ENCODE measurements around the gene GOLGB1.

The GOLGB1 gene, protein sequence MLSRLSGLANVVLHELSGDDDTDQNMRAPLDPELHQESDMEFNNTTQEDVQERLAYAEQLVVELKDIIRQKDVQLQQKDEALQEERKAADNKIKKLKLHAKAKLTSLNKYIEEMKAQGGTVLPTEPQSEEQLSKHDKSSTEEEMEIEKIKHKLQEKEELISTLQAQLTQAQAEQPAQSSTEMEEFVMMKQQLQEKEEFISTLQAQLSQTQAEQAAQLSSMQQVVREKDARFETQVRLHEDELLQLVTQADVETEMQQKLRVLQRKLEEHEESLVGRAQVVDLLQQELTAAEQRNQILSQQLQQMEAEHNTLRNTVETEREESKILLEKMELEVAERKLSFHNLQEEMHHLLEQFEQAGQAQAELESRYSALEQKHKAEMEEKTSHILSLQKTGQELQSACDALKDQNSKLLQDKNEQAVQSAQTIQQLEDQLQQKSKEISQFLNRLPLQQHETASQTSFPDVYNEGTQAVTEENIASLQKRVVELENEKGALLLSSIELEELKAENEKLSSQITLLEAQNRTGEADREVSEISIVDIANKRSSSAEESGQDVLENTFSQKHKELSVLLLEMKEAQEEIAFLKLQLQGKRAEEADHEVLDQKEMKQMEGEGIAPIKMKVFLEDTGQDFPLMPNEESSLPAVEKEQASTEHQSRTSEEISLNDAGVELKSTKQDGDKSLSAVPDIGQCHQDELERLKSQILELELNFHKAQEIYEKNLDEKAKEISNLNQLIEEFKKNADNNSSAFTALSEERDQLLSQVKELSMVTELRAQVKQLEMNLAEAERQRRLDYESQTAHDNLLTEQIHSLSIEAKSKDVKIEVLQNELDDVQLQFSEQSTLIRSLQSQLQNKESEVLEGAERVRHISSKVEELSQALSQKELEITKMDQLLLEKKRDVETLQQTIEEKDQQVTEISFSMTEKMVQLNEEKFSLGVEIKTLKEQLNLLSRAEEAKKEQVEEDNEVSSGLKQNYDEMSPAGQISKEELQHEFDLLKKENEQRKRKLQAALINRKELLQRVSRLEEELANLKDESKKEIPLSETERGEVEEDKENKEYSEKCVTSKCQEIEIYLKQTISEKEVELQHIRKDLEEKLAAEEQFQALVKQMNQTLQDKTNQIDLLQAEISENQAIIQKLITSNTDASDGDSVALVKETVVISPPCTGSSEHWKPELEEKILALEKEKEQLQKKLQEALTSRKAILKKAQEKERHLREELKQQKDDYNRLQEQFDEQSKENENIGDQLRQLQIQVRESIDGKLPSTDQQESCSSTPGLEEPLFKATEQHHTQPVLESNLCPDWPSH (N-terminal part only)

DNA sequence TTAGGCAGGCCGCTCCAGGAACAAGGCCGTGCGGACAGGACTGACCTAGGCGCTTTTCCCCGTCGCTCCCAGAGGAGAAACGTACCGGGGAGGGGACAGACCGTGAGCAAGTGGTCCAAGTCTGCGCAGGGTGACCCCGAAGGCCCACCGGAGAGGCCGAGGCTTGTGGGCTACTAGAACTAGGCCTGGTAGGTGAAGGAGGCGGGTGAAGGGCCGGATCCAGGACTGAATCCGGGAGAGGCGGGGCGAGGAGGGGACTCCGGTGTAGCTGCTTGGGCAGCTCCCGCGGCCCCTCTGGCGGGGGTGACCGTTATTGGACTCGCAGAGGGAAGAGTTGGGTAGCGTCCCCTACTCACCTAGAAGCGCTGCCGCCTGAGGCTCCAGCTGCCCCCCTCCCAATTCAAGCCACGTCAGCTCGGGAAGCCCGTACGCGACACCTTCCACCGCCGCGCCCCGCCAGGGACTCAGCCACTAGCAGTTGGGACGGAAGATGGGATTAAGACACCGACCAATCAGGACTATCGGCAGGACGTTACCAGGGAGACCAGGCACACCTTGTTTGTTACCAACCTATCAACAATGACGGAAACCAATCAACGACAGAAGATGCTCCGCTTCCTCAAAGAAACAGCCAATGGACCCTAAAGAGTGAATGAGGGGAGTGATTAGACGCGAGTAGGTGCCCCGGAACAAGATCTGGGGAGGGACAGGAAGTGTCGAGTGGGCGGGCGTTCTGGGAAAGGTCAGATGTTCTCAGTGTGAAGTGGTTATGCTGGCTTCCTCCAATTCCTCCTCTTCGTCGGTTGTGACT lies at the start of gene GOLGB1:
GOLGB1 (minus strand) TSS at position 466 of the 811 bp plus-strand sequence. CDS start 18,770 bp downstream, outside the sequence.
- ATAC-seq: peak; percentile 98
- no peak for TF ChIP-seq GLIS3 (CRISPR knock-in tag; IDR thresholded peaks at IDR 0.05)
- TF ChIP-seq, protein P1, sequence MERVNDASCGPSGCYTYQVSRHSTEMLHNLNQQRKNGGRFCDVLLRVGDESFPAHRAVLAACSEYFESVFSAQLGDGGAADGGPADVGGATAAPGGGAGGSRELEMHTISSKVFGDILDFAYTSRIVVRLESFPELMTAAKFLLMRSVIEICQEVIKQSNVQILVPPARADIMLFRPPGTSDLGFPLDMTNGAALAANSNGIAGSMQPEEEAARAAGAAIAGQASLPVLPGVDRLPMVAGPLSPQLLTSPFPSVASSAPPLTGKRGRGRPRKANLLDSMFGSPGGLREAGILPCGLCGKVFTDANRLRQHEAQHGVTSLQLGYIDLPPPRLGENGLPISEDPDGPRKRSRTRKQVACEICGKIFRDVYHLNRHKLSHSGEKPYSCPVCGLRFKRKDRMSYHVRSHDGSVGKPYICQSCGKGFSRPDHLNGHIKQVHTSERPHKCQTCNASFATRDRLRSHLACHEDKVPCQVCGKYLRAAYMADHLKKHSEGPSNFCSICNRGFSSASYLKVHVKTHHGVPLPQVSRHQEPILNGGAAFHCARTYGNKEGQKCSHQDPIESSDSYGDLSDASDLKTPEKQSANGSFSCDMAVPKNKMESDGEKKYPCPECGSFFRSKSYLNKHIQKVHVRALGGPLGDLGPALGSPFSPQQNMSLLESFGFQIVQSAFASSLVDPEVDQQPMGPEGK (CRISPR knock-in tag; IDR thresholded peaks at IDR 0.05; ENCODE audit: borderline replicate concordance): 0 out of 2 replicates have a peak, but pooled peaks have one; percentile 36

DNA sequence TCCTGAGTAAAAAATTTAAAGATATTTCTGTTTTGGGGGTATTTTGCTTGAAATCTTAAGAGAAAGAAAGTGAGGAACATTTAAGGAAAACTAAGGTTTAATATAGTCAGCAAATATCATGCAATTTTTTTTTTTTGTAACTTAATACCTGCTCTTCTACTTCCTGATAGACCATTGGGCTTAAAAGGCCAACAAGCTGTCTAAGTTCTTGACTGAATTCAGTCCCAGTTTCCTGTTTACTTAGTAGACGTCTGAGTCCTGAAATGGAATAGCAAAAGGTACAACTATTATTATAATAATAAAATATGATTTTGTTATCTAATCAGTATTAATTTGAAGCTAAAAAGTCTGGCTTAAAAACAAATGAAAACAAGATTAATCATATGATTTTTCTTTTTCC lies 47.4 kb upstream of the GOLGB1 start:
- ATAC-seq: no peak
- TF ChIP-seq ZFP30 (CRISPR knock-in tag; IDR thresholded peaks at IDR 0.05) (no peak), RARB (CRISPR knock-in tag; IDR thresholded peaks at IDR 0.05) (no peak), OSR1 (CRISPR knock-in tag; IDR thresholded peaks at IDR 0.05) (no peak), SNAI2 (CRISPR knock-in tag; IDR thresholded peaks at IDR 0.05) (no peak), ZC3H10 (CRISPR knock-in tag; IDR thresholded peaks at IDR 0.05) (no peak), GLIS3 (CRISPR knock-in tag; IDR thresholded peaks at IDR 0.05) (no peak)
- TF ChIP-seq, protein P2, sequence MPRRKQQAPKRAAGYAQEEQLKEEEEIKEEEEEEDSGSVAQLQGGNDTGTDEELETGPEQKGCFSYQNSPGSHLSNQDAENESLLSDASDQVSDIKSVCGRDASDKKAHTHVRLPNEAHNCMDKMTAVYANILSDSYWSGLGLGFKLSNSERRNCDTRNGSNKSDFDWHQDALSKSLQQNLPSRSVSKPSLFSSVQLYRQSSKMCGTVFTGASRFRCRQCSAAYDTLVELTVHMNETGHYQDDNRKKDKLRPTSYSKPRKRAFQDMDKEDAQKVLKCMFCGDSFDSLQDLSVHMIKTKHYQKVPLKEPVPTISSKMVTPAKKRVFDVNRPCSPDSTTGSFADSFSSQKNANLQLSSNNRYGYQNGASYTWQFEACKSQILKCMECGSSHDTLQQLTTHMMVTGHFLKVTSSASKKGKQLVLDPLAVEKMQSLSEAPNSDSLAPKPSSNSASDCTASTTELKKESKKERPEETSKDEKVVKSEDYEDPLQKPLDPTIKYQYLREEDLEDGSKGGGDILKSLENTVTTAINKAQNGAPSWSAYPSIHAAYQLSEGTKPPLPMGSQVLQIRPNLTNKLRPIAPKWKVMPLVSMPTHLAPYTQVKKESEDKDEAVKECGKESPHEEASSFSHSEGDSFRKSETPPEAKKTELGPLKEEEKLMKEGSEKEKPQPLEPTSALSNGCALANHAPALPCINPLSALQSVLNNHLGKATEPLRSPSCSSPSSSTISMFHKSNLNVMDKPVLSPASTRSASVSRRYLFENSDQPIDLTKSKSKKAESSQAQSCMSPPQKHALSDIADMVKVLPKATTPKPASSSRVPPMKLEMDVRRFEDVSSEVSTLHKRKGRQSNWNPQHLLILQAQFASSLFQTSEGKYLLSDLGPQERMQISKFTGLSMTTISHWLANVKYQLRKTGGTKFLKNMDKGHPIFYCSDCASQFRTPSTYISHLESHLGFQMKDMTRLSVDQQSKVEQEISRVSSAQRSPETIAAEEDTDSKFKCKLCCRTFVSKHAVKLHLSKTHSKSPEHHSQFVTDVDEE (CRISPR knock-in tag; IDR thresholded peaks at IDR 0.05): no peak

DNA sequence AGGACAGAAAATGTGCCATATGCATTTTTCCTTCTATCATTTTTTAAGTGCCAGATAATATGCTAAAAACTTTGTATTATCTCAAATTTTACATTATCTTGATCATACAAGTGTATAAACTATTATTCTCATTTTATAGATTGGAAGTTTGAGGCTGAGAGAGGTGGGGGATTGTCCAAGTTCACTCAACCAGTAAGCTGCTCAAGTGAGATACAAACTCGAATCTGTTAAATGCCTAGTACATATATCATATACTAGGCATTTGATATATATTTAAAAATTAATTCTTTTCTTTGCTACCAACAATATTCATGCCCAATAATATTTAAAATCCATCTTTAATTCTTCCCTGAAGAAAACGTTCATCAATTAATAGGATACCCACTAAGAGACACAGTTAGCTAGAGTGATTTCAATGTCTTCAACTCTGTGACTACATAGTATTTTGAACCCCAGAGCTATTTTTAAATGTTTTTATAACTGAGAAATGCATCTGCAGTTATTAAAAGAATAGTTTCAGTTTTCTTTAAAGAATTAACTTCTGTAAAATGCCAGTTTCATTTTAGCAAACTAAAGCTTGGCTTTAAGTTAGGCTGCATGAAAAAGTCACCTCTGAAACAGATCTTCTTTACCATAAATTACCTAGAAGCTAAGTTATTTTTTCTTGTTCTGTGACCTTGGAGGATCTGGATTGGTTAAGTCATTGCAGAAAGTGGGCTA lies 44.9 kb upstream of the GOLGB1 start:
- no peak for ATAC-seq
- TF ChIP-seq, protein P1 (CRISPR knock-in tag; IDR thresholded peaks at IDR 0.05; ENCODE audit: borderline replicate concordance): no peak
- TF ChIP-seq OSR1 (CRISPR knock-in tag; IDR thresholded peaks at IDR 0.05) (no peak), ZC3H10 (CRISPR knock-in tag; IDR thresholded peaks at IDR 0.05) (no peak), TOX (CRISPR knock-in tag; IDR thresholded peaks at IDR 0.05; ENCODE audit: borderline replicate concordance) (no peak), GLIS3 (CRISPR knock-in tag; IDR thresholded peaks at IDR 0.05) (no peak), ISL1 (CRISPR knock-in tag; IDR thresholded peaks at IDR 0.05) (no peak), CSDC2 (CRISPR knock-in tag; IDR thresholded peaks at IDR 0.05) (no peak)
- TF ChIP-seq, protein P3, sequence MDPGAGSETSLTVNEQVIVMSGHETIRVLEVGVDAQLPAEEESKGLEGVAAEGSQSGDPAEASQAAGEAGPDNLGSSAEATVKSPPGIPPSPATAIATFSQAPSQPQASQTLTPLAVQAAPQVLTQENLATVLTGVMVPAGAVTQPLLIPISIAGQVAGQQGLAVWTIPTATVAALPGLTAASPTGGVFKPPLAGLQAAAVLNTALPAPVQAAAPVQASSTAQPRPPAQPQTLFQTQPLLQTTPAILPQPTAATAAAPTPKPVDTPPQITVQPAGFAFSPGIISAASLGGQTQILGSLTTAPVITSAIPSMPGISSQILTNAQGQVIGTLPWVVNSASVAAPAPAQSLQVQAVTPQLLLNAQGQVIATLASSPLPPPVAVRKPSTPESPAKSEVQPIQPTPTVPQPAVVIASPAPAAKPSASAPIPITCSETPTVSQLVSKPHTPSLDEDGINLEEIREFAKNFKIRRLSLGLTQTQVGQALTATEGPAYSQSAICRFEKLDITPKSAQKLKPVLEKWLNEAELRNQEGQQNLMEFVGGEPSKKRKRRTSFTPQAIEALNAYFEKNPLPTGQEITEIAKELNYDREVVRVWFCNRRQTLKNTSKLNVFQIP (CRISPR knock-in tag; IDR thresholded peaks at IDR 0.05; ENCODE audit: borderline replicate concordance, low read depth): no peak
- TF ChIP-seq, protein P2 (CRISPR knock-in tag; IDR thresholded peaks at IDR 0.05): no peak
